ENCODE results near the gene KRT8. TPM values are rescaled to one million over a fixed set of nuclear protein-coding genes. Genes with fewer than 3 reads are reported as not detected.
A peak's percentile ranks its signal among the peaks of the same experiment; 100 is the strongest.

Gene KRT8
- total and polyA plus RNA-seq, 2 of the 13 experiments (the other 11 are each of a cell fraction or from before 2014, with no cell fraction given) = 498 to 718 TPM

DNA sequence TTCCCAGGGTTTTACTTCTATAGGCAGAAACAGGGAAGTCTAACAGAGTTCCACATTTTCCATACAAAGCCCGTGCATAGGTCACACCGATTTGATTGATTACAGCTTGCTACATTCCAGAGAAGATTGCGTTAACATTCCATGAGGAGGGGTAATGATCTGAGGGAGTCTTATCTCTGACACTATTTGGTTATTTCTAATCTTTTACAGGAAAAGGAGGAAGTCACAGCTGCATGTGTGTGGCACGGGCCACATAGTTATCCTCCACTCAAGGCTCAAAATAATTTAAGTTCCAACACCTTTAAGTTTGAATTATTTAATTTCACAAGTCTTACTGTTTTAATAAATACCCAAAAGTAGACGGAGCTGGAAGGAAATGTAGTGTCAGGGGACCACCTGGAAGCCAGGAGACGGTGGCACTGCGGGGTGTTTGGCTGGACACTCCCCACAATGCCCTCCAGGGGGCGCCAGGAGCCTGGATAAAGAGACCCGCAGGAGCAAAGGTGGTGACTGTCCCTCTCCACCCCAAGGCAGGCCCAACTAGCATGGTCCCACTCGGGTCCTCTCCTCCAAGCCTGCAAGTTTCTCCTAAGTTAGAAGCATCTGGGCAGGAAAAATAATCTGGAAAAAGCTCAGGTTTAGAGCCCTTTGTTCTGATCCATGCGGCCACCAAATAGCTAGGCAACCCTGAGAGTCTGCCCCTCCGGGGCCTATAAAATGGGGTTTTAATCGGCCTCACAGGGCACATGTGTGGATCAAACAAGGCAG is 20.2 kb downstream of the KRT8 start:
- in situ Hi-C loops (cut with HindIII; ENCODE audit: extremely low pct_ligation_motif_present, low pct_unique_long_range_greater_than_20kb) = loop anchor here (5.0 kb wide), 1 partner anchor 93 kb away; no protein-coding TSS in a partner anchor
- 19% methylated on average over 10 of the region's 13 CpGs for WGBS (ENCODE audit: low lambda C conversion rate)
- H3K4me1 ChIP-seq (ENCODE audit: insufficient read depth, low read length) = peaks cover 60% of the 10 kb centered on the region
- H3K36me3 ChIP-seq (replicated peaks in 1 of 2; ENCODE audit: control insufficient read depth in 1 of 2, insufficient read depth in 2 of 2, low read length in 2 of 2) = no peaks in the 10 kb centered on the region
- ATAC-seq = peak; percentile 80
- FAIRE-seq = peak; percentile 90
- H3K27me3 ChIP-seq (ENCODE audit: control insufficient read depth in 1 of 2, insufficient read depth in 2 of 2, low read length in 2 of 2) = no peaks in the 10 kb centered on the region
- peak overlapping the region; percentile 55 for H2AFZ ChIP-seq (ENCODE audit: low read length)
- H3K9ac ChIP-seq (ENCODE audit: insufficient read depth, low read depth, low read length) = peak overlapping the region; percentile 64; the same call in 1 of the 2 replicates
- intact Hi-C loops (cut with micrococcal nuclease; ENCODE audit: unreplicated experiment) = loop anchor here (1.0 to 5.0 kb wide), 4 partner anchors 20 to 512 kb away; no protein-coding TSS in a partner anchor
- H3K9me3 ChIP-seq (ENCODE audit: low read length) = no peaks in the 10 kb centered on the region
- BruUV-seq (replicated peaks) = no TSS peak
- H3K27ac ChIP-seq (ENCODE audit: extremely low read length, insufficient read depth, low read length) = peak overlapping the region; percentile 86
- peak overlapping the region; percentile 68 for H3K4me2 ChIP-seq (ENCODE audit: low read depth, low read length)
- POLR2A ChIA-PET = interaction anchor here (0.8 to 3.1 kb wide), 18 partner anchors 10 to 163 kb away, joined by 3 to 40 read pairs (median 8); partner anchors contain the start of genes EIF4B, KRT18 and KRT8
- H4K20me1 ChIP-seq (ENCODE audit: insufficient read depth, low read length) = no peaks in the 10 kb centered on the region
- peak overlapping the region in 2 of 3 experiments; percentile 29 to 42; a peak in 1 of 6 replicates for H3K4me3 ChIP-seq (replicated peaks in 1 of 3; ENCODE audit: insufficient read depth in 1 of 3, low read depth in 2 of 3, low read length in 3 of 3)
- CTCF ChIA-PET (ENCODE audit: low intra/inter-chr PET ratio, low total read pairs) = interaction anchor here (0.8 to 6.2 kb wide), 7 partner anchors 11 to 95 kb away, joined by 3 to 212 read pairs (median 8); partner anchors contain the start of gene KRT8
- no peaks in the 10 kb centered on the region for H3K79me2 ChIP-seq (ENCODE audit: insufficient read depth, low read length)
- peak; percentile 97 for DNase-seq (ENCODE audit: low spot score)
- TF ChIP-seq, protein P1, sequence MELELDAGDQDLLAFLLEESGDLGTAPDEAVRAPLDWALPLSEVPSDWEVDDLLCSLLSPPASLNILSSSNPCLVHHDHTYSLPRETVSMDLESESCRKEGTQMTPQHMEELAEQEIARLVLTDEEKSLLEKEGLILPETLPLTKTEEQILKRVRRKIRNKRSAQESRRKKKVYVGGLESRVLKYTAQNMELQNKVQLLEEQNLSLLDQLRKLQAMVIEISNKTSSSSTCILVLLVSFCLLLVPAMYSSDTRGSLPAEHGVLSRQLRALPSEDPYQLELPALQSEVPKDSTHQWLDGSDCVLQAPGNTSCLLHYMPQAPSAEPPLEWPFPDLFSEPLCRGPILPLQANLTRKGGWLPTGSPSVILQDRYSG (CRISPR knock-in tag; IDR thresholded peaks at IDR 0.05) = 0 out of 2 replicates have a peak, but pooled peaks have one; percentile 60
- TF ChIP-seq FOXA1 (IDR thresholded peaks at IDR 0.05) (no peak), FOXA1 (CRISPR knock-in tag; IDR thresholded peaks at IDR 0.05) (peak; percentile 57), TP53 (CRISPR knock-in tag; conservative IDR thresholded peaks at IDR 0.05) (0 out of 2 replicates have a peak, but pooled peaks have one; percentile 20), HDAC2 (CRISPR knock-in tag; IDR thresholded peaks at IDR 0.05) (peak; percentile 65; the same call in 1 of the 2 replicates), NFRKB (IDR thresholded peaks at IDR 0.05) (no peak), ZNF430 (CRISPR knock-in tag; IDR thresholded peaks at IDR 0.05) (no peak), LCORL (IDR thresholded peaks at IDR 0.05) (no peak), LCORL (CRISPR knock-in tag; IDR thresholded peaks at IDR 0.05) (peak; percentile 64), MIXL1 (CRISPR knock-in tag; IDR thresholded peaks at IDR 0.05) (peak; percentile 86), GATAD1 (CRISPR knock-in tag; IDR thresholded peaks at IDR 0.05) (0 out of 2 replicates have a peak, but pooled peaks have one; percentile 24), RXRB (CRISPR knock-in tag; IDR thresholded peaks at IDR 0.05; ENCODE audit: borderline replicate concordance) (peak; percentile 47; the same call in 1 of the 2 replicates)
- TF ChIP-seq, protein P2, sequence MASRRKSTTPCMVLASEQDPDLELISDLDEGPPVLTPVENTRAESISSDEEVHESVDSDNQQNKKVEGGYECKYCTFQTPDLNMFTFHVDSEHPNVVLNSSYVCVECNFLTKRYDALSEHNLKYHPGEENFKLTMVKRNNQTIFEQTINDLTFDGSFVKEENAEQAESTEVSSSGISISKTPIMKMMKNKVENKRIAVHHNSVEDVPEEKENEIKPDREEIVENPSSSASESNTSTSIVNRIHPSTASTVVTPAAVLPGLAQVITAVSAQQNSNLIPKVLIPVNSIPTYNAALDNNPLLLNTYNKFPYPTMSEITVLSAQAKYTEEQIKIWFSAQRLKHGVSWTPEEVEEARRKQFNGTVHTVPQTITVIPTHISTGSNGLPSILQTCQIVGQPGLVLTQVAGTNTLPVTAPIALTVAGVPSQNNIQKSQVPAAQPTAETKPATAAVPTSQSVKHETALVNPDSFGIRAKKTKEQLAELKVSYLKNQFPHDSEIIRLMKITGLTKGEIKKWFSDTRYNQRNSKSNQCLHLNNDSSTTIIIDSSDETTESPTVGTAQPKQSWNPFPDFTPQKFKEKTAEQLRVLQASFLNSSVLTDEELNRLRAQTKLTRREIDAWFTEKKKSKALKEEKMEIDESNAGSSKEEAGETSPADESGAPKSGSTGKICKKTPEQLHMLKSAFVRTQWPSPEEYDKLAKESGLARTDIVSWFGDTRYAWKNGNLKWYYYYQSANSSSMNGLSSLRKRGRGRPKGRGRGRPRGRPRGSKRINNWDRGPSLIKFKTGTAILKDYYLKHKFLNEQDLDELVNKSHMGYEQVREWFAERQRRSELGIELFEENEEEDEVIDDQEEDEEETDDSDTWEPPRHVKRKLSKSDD (CRISPR knock-in tag; IDR thresholded peaks at IDR 0.05; ENCODE audit: low read depth) = no peak
- TF ChIP-seq, protein P3, sequence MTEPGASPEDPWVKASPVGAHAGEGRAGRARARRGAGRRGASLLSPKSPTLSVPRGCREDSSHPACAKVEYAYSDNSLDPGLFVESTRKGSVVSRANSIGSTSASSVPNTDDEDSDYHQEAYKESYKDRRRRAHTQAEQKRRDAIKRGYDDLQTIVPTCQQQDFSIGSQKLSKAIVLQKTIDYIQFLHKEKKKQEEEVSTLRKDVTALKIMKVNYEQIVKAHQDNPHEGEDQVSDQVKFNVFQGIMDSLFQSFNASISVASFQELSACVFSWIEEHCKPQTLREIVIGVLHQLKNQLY (CRISPR knock-in tag; IDR thresholded peaks at IDR 0.05) = peak; percentile 79
- TF ChIP-seq, protein P4, sequence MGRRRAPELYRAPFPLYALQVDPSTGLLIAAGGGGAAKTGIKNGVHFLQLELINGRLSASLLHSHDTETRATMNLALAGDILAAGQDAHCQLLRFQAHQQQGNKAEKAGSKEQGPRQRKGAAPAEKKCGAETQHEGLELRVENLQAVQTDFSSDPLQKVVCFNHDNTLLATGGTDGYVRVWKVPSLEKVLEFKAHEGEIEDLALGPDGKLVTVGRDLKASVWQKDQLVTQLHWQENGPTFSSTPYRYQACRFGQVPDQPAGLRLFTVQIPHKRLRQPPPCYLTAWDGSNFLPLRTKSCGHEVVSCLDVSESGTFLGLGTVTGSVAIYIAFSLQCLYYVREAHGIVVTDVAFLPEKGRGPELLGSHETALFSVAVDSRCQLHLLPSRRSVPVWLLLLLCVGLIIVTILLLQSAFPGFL (CRISPR knock-in tag; IDR thresholded peaks at IDR 0.05) = no peak
- TF ChIP-seq, protein P5, sequence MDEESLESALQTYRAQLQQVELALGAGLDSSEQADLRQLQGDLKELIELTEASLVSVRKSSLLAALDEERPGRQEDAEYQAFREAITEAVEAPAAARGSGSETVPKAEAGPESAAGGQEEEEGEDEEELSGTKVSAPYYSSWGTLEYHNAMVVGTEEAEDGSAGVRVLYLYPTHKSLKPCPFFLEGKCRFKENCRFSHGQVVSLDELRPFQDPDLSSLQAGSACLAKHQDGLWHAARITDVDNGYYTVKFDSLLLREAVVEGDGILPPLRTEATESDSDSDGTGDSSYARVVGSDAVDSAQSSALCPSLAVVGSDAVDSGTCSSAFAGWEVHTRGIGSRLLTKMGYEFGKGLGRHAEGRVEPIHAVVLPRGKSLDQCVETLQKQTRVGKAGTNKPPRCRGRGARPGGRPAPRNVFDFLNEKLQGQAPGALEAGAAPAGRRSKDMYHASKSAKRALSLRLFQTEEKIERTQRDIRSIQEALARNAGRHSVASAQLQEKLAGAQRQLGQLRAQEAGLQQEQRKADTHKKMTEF (CRISPR knock-in tag; IDR thresholded peaks at IDR 0.05) = peak; percentile 37; the same call in 1 of the 2 replicates
